IPS DF 6.9 (cell line): ENCODE results near the gene NT5M.

Source experiments
- DNase-seq: peaks from one replicate; pipeline ENCODE4 v3.0.0-alpha.2; 2013; ENCODE audit warnings: low read depth, low spot score
- H3K27ac ChIP-seq: one replicate; pipeline ENCODE4 v1.5.1; 2013; ENCODE audit warnings: low read length, control low read depth
- H3K27me3 ChIP-seq: 2 replicates; pipeline ENCODE4 v1.6.1; 2013; ENCODE audit warnings: mild to moderate bottlenecking, low read length; ENCODE audit not compliant: control insufficient read depth, insufficient read depth
- H3K36me3 ChIP-seq: 2 replicates; pipeline ENCODE4 v1.6.1; 2013; ENCODE audit warnings: low read length; ENCODE audit not compliant: control insufficient read depth, insufficient read depth
- H3K4me1 ChIP-seq: 2 replicates; pipeline ENCODE4 v1.6.1; 2013; ENCODE audit warnings: low read length; ENCODE audit not compliant: control insufficient read depth, insufficient read depth
- H3K4me3 ChIP-seq: 2 replicates; pipeline ENCODE4 v1.5.1; 2013; ENCODE audit warnings: mild to moderate bottlenecking, low read length
- H3K9me3 ChIP-seq: 2 replicates; pipeline ENCODE4 v1.6.1; 2013; ENCODE audit warnings: low read length, inconsistent platforms; ENCODE audit not compliant: control insufficient read depth, insufficient read depth
- WGBS: extraction: QIAGEN DNeasy Blood & Tissue Kit; methylation state at CpG from one replicate; pipeline ENCODE4 v1.1.7; 2013; ENCODE audit warnings: mixed read lengths, missing lambda C conversion rate; ENCODE audit not compliant: insufficient read length, insufficient coverage; 5-methylcytosine and 5-hydroxymethylcytosine counted together

The NT5M gene

GRCh38 chr17:17348872-17349723 is 45.9 kb downstream of the NT5M start:
- Histone ChIP-seq H3K4me1 (peaks cover 6% of the 10 kb centered on the region; the same call in 1 of the 2 replicates), H3K9me3 (no peaks in the 10 kb centered on the region), H3K27ac (no peak overlapping the region), H3K4me3 (no peak overlapping the region), H3K36me3 (no peaks in the 10 kb centered on the region), H3K27me3 (no peaks in the 10 kb centered on the region)
- WGBS, result no CpG with 5 or more reads among the region's 11 CpGs
- no peak for DNase-seq

DNA sequence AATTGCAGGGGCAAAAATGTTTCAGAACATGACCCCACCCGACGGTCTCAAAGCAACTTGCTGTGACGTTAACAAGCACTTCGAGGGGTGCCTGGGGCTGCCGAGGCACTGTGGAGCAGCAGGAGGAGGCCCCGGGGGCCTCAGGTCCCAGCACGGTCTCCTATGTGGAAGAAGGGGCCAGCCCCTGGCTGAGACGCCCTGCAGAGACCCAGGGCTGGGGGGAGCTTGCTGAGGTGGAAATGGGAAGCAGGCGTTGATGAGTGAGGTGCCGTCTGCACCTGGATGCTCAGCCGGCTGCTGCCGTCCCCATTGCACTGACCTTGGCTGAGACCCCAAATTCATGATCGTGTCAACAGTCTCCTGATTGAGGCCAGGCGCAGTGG is 46.5 kb downstream of the NT5M start:
- Histone ChIP-seq H3K36me3 (no peaks in the 10 kb centered on the region), H3K9me3 (no peaks in the 10 kb centered on the region), H3K4me1 (peaks cover 6% of the 10 kb centered on the region; the same call in 1 of the 2 replicates), H3K4me3 (no peak overlapping the region), H3K27ac (no peak overlapping the region), H3K27me3 (no peaks in the 10 kb centered on the region)
- no CpG with 5 or more reads among the region's 14 CpGs for WGBS
- DNase-seq, result no peak

GRCh38 chr17:17350491-17351355 is 47.5 kb downstream of the NT5M start:
- no CpG with 5 or more reads among the region's 19 CpGs for whole genome bisulfite sequencing
- no peak for DNase-seq
- no peaks in the 10 kb centered on the region for H3K27me3 ChIP-seq

DNA sequence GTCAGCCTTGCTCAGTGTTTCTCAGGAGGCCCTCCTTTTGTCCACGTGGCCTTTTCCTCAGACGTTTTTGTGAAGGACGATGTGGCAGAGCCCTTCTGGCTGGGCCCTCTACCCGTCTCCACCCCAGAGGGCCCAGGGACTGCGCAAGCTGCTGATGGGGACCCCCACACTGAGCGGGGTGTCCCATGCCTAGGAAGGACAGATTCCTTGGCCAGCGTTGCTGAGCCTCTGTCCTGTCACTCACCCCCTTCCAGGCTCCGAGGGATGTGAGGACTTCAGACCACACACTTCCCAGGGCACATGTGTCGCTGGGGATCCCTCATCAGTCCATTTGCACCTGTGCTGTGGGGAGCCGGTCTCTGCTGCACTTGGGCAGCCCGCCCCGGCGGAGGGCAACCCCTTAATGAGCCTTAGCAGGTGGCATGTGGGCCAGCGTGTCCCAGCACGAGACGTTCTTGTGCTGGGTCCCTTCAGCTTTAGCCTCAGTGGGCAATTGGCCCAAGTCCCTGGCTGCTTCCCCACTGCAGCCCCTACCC is 48.3 kb downstream of the NT5M start:
- no CpG with 5 or more reads among the region's 16 CpGs for WGBS
- H3K4me1 ChIP-seq, result peaks cover 7% of the 10 kb centered on the region
- no peak overlapping the region for H3K27ac ChIP-seq
- no peak for DNase-seq
- H3K27me3 ChIP-seq, result no peaks in the 10 kb centered on the region
- H3K4me3 ChIP-seq, result no peak overlapping the region
- H3K36me3 ChIP-seq, result no peaks in the 10 kb centered on the region
- no peaks in the 10 kb centered on the region for H3K9me3 ChIP-seq

More at GRCh38 chr17:17350491-17351355, 47.5 kb downstream of the NT5M start:
- Histone ChIP-seq H3K36me3 (no peaks in the 10 kb centered on the region), H3K4me1 (peaks cover 7% of the 10 kb centered on the region), H3K9me3 (no peaks in the 10 kb centered on the region), H3K27ac (no peak overlapping the region), H3K4me3 (no peak overlapping the region)

DNA sequence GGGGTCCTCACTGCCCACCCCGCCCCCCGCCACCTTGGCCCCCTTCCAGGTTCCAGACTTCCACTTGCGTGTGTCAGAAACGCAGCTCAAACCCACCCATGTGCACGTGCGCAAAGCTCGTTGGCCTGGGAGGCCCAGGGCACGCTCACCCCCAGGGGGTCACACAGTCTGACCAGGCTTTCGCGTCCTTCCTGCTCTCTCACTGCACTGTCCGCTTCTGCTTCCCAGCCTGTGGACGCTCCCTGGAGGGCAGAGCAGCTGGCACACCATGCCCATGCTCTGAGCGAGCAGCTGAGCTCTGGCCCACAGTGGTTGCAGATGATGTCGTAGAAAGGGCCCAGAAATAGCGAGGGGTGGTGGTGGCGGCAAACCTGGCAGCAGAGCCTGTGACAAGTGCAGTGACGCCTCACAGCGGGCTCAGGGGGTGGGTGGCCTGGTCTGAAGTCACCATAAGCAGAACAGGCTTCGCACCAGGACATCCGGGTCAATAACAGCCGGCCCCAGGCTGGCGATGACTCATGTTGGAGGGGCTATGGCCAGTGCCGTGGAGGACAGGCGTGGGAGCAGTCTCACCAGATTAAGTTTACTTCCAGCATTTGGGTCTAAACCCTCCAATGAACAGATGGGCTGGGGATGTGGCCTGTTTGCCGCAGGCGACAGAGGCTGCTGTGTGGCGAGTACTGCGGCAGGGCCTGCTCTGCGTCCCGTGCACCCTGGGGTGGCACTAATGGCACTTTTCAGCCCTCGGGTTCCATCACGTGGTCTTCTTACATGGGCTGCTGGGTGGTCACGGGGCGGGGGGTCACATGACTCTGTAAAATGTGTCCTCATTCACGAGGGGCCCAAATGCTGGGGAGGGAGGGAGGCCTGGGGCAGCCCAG is 49.0 kb downstream of the NT5M start:
- Histone ChIP-seq H3K4me3 (no peak overlapping the region), H3K27me3 (no peaks in the 10 kb centered on the region), H3K27ac (no peak overlapping the region), H3K4me1 (peaks cover 7% of the 10 kb centered on the region), H3K36me3 (no peaks in the 10 kb centered on the region), H3K9me3 (no peaks in the 10 kb centered on the region)
- no peak for DNase-seq
- WGBS, result no CpG with 5 or more reads among the region's 35 CpGs

- no peak overlapping the region for H3K4me3 ChIP-seq
- no CpG with 5 or more reads among the region's 14 CpGs for WGBS
- no peaks in the 10 kb centered on the region for H3K36me3 ChIP-seq
- no peaks in the 10 kb centered on the region for H3K9me3 ChIP-seq
- H3K27ac ChIP-seq, result no peak overlapping the region
- no peak for DNase-seq
- H3K4me1 ChIP-seq, result peaks cover 7% of the 10 kb centered on the region
- no peaks in the 10 kb centered on the region for H3K27me3 ChIP-seq
Observed at GRCh38 chr17:17352836-17353624, 49.9 kb downstream of the NT5M start.

DNA sequence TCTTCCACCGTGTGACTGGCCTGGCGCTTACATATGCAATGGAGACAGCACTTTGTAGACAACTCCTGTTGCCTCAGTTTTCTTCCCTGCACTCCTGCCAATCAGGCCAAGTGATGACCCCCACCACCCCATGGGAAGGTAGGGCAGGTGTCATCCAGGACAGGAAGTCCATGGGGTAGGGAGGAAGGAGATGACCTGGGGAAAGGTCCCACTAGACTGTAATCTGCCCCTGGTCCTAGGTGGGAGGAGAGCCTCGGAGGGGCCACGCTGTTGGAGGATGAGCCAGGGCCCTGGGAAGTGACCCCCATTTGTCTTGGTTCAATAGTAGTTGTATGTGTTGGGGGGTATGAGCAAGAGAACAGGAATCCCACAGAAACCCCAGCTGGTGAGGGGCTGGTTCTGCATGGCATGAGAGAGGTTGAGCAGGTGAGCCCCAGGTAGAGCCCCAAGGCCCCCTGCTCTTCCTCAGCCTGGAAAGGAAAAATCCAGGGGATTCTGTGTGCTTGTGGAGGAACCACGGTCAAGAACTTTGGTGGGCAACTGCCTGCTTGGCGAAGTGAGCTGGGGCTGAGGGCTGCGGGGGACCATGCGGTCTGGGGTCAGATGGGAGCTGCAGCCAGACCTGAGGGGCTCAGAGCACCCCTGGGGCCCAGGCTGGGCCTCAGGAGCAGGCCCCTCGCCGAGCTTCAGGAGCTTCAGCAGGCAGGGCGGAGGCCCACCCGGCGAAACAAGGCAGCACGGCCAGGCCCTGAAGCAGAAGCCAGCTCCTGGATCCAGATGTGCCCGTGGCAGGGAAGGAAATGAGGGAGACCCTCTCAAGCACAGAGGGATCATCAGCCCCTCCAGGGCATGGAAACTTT is 50.7 kb downstream of the NT5M start:
- Histone ChIP-seq H3K36me3 (no peaks in the 10 kb centered on the region), H3K4me1 (peaks cover 7% of the 10 kb centered on the region), H3K9me3 (no peaks in the 10 kb centered on the region), H3K27ac (no peak overlapping the region), H3K27me3 (no peaks in the 10 kb centered on the region), H3K4me3 (no peak overlapping the region)
- DNase-seq, result no peak
- WGBS, result no CpG with 5 or more reads among the region's 15 CpGs

GRCh38 chr17:17354560-17355349 is 51.6 kb downstream of the NT5M start:
- H3K36me3 ChIP-seq, result no peaks in the 10 kb centered on the region
- no peak for DNase-seq
- peaks cover 7% of the 10 kb centered on the region for H3K4me1 ChIP-seq
- WGBS, result no CpG with 5 or more reads among the region's 14 CpGs
- H3K9me3 ChIP-seq, result no peaks in the 10 kb centered on the region
- H3K27ac ChIP-seq, result no peak overlapping the region
- no peak overlapping the region for H3K4me3 ChIP-seq
- no peaks in the 10 kb centered on the region for H3K27me3 ChIP-seq
